Activated effector memory CD4-positive, alpha-beta T cell treated with Interleukin-2 at 50 U/mL for 16 hours (primary cell): ENCODE measurements around the gene KRTAP1-4.
"Not testable (repeated sequence)": the region's sequence is repeated elsewhere in the genome, so short reads cannot be mapped to it uniquely, and the experiment has no call there.

ENCODE experiments used
- DNase-seq: peaks from one replicate; pipeline ENCODE4 v3.0.0-alpha.2; 2020

Gene KRTAP1-4, protein sequence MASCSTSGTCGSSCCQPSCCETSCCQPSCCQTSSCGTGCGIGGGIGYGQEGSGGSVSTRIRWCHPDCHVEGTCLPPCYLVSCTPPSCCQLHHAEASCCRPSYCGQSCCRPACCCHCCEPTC

DNA sequence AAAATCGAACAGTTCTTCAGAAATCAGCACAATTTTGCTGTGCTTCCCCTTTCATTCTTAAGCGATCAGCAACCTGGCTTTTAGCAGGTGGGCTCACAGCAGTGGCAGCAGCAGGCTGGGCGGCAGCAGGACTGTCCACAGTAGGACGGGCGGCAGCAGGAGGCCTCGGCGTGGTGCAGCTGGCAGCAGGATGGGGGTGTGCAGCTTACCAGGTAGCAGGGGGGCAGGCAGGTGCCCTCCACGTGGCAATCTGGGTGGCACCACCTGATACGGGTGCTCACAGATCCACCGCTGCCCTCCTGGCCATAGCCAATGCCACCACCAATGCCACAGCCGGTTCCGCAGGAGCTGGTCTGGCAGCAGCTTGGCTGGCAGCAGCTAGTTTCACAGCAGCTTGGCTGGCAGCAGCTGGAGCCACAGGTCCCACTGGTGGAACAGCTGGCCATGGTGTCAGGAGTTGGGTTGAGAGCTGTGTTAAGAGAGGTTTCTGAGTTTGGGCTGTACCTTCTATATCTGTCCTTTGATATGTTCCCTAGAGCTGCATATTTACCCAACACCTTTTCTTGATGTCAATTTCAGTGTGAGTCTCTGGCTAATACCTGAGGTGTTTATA, at the start of gene KRTAP1-4:
KRTAP1-4 (minus strand) TSS at position 563 of the 613 bp plus-strand sequence; CDS start at position 446, 117 bp downstream.
- DNase-seq: no peak

DNA sequence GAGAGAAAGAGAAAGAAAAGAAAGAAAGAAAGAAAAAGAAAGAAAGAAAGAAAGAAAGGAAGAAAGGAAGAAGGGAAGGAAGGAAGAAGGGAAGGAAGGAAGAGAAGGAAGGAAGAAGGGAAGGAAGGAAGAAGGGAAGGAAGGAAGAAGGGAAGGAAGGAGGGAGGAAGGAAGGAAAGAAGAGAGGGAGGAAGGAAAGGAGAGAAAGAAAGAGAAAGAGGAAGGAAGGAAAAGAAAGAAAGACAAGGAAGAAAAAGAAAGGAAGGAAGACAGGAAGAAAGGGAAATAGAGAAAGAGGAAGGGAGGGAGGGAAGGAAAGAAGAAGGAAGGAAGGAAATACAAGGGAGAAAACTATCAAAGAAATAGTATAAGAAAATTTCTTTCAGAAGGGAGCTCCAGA, 46.8 kb upstream of the KRTAP1-4 start:
- DNase-seq: no peak

GRCh38 chr17:41073676-41074075, 43.7 kb upstream of the KRTAP1-4 start:
- DNase-seq: no peak

DNA sequence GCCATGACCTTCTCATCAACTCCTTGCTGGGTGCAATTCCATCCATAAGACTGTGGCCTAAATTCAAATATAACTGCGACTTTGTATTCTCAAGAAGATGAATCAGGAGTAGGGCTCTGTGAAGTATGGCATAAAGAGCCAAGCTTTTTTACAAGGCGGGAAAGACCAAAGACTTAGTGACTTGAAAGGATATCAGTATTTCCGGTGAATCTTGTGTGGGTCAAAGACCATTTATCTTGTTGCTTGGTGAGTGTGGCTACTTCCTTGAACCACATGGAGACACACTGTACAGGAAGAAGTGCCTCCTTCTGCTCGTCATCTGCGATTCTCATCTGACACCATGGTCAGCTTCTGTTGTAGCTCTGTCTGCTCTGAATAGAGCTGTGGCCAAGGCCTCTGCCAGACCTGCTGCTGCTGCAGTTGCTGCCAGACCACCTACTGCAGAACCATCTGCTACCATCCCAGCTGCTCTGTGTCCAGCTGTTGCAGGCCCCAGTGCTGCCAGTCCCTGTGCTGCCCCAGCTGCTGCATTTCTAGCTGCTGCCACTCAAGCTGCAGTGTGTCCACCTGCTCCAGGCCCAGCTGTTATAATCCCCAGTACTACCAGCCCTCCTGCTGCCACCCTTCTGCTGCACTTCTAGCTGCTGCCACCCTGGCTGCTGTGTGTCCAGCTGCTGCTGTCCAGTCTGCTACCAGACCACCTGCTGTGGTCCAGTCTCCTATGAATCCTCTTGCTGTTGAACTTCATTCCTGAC, 41.8 kb upstream of the KRTAP1-4 start:
- DNase-seq: no peak

- DNase-seq: no peak
These were observed 39.0 kb upstream of the KRTAP1-4 start for GRCh38 chr17:41069031-41069430.

DNA sequence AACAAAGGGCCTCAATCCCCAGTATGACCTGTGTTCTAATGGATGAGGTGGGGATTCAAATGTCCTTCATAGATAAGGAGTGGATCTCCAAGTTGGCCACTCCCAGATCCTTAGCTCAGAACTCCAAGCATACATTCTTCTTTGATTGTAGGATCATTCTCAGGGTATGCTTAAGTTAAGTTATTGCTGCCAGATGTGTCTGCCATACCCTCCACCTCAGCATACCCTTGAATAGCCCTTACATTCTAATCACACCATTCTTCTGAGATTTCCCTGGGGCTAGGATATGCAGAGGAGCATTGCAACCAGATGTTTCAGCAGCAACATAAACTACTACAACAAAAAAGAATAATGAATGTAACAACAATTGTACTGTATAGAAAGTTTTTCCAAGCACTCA, 37.3 kb upstream of the KRTAP1-4 start:
- DNase-seq: no peak

DNA sequence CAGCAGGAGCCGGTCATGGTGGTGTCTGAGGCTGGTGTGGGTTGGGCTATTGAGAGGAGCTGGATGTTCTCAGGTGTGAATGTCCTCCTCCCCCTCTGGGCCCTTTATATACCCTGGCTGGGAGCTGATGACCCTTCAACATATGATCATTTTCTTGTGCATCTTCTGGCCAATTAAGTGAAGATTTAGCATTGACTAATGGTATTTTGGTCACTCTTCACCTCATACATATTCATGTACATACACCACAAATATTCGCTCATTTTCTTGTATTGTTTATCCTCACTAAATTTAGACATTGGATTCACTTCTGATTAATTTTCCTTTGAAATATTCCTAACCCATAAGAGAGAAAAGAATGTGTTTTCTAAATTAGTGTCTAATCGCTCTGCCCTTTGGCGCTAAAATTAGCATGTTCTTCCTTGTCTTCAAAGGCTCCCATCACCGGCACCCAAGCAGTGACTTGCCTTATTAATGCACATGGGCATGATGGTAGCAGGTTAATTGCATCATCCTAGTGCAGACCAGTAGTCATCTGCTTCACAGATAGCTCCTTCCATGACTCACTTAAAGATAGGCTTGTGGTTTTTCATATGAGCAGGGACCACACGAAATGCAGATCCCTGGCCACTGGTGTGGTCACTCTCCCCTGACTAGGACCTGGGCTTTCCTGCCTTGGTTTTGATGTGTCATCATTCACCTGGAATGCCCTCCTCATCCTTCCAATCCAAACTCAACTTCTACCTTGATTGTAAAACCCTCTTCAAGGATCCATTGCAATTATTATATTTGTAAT, 36.0 kb upstream of the KRTAP1-4 start, which contains the start of gene KRTAP2-4:
KRTAP2-4 (minus strand) TSS at position 51 of the 796 bp plus-strand sequence; CDS start at position 17, 34 bp downstream.
- DNase-seq: no peak

GRCh38 chr17:41065016-41065689, 35.2 kb upstream of the KRTAP1-4 start:
- DNase-seq: not testable (repeated sequence)

DNA sequence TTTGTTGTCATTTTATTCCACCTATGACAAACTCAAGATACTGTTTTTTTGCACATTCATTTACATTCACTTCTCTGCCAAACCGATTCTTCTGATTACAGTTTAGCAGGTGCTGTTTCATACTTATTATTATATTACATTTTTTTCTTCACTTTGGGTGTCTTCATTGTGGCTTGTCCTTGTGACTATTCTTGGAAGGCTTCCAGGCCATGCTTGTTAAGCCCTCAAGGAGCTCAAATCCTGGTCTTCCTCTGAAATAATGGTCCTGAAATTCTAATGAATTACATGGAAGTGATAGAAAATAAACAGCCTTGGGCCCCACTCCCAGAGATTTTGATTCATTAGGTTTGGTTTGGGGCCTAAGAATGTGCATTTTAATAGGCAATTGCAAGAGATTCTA, 34.3 kb upstream of the KRTAP1-4 start:
- DNase-seq: no peak

GRCh38 chr17:41063449-41063848, 33.5 kb upstream of the KRTAP1-4 start:
- no peak for DNase-seq

GRCh38 chr17:41061964-41062363, 32.0 kb upstream of the KRTAP1-4 start:
- no peak for DNase-seq

DNA sequence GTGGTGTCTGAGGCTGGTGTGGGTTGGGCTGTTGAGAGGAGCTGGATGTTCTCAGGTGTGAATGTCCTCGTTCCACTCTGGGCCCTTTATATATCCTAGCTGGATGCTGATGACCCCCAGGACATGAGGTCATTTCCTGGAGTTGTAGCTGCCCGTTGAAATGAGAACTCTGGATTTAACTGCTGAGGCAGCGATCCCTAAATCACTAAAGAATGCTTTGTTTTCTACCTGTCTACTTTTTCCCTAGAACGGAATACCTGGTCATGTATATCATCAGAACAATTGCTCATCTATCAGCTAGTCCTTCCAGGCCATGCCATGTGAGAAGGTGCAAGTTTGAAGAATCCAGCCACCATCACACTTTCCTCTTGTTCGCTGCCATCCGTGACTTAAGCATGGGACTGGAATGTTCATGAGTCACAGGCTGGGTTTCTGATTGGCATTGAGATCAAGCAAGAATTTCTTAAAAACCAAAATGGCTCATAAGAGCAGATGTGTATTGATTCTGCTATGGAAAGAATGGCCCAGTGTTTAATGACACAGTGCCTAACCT, 30.1 kb upstream of the KRTAP1-4 start, which contains the start of gene KRTAP2-3:
KRTAP2-3 (minus strand) TSS at position 63 of the 553 bp plus-strand sequence. CDS start 64 bp downstream, outside the sequence.
- DNase-seq: no peak

- DNase-seq: not testable (repeated sequence)
These were observed 29.5 kb upstream of the KRTAP1-4 start for GRCh38 chr17:41059276-41060051.

- no peak for DNase-seq
These were observed 28.7 kb upstream of the KRTAP1-4 start for GRCh38 chr17:41058741-41059140.

GRCh38 chr17:41057547-41057946, 27.6 kb upstream of the KRTAP1-4 start:
- no peak for DNase-seq

- not testable (repeated sequence) for DNase-seq
These were observed 25.1 kb upstream of the KRTAP1-4 start, which contains the start of gene KRTAP2-2 for GRCh38 chr17:41055130-41055529. Gene KRTAP2-2, minus strand, starts transcription at chr17:41055230. Its CDS starts 19 bp downstream, at chr17:41055211.

GRCh38 chr17:41054556-41054955, 24.6 kb upstream of the KRTAP1-4 start:
- not testable (repeated sequence) for DNase-seq

DNA sequence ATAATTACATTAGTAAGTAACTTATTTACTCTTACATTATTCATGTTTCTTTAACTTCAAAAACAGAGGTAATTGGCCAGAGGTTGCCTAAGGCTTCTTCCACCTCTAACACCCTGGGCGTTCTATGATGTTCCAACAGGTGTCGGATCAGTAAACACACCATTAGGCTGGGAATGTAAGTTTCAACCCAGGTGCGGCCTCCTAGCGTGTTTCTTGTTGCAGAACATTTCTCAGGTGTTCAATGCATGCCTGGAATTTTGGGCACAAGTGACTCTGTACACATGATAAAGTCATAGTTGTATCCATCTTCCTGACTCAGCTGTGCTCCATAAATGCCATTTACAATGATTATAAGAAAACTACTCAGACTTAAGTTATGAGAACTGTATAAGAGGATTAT, 24.0 kb upstream of the KRTAP1-4 start:
- no peak for DNase-seq

DNA sequence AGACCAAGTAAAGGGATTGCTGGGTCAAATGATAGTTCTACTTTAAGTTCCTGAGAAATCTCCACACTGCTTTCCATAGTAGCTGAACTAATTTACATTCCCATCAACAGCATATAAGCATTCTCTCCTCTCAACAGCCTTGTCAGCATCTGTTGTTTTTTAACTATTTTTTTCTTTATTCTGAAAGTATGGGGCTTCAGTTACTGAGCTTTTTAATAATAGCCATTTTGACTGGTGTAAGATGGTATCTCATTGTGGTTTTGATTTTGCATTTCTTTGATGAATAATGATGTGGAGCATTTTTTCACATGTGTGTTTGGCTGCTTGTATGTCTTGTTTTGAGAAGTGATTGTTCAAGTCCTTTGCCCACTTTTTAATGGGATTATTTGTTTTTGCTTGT, 22.6 kb upstream of the KRTAP1-4 start:
- no peak for DNase-seq

DNA sequence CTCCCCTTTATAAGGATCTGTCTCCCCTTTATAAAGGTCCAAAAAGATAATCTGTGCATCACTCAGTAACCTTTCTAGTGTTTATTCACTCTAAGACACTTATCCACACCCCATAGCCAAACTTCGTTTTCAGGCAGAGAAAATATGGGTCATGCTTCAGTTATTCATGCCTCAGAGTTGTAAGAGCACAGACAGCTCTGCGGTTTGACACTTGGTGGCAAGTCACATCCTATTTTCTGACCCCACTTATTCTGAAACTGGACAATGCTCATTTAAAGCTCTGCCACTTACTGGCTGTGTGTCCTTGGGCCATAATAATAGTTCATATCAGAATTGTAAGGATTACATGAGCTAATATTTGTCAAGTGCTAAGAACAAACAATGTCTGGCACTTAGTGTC, 19.1 kb upstream of the KRTAP1-4 start:
- DNase-seq: no peak

DNA sequence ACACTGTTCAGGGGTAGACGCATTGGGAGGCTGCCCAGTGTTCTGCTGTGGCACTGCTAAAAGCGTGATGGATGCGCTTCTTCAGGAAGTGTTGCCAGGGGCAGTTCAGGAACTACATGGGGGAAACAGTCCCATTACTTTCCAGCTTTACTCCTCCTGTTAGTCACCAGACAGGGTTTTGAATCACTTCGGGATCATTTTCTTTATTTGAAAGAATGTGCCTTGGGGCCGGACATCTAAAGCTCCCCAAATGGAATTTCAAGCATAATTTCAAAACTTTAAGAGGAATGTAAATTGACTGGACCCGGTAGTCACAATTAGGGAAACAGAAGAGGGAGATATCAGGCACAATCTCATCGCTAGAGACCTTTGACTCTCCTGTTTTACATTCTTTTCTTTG, 18.4 kb upstream of the KRTAP1-4 start:
- DNase-seq: no peak
